ENCODE measurements around the gene CLN3.
"Not testable (repeated sequence)": the region's sequence is repeated elsewhere in the genome, so short reads cannot be mapped to it uniquely, and the experiment has no call there.

The CLN3 gene

GRCh38 chr16:28494121-28494851 is 2.4 kb upstream of the CLN3 start, which contains the start of gene APOBR:
APOBR (plus strand) TSS chr16:28494643; CDS start chr16:28494682, 39 bp downstream.
- no peak for DNase-seq

GRCh38 chr16:28492511-28492910 is 637 bp upstream of the CLN3 start:
- DNase-seq = no peak

- DNase-seq = no peak
Observed at GRCh38 chr16:28491230-28491969, 474 bp downstream of the CLN3 start.

GRCh38 chr16:28486266-28486665 is 5.6 kb downstream of the CLN3 start:
- no peak for DNase-seq

- DNase-seq = not testable (repeated sequence)
Observed at GRCh38 chr16:28483361-28483760, 8.5 kb downstream of the CLN3 start.

GRCh38 chr16:28482026-28482425 is 9.8 kb downstream of the CLN3 start:
- DNase-seq = no peak

- no peak for DNase-seq
Observed at GRCh38 chr16:28478506-28479180, 13.2 kb downstream of the CLN3 start.

- DNase-seq = no peak
Observed at GRCh38 chr16:28477311-28477920, 14.5 kb downstream of the CLN3 start.

- DNase-seq = no peak
Observed at GRCh38 chr16:28475221-28475620, 16.7 kb downstream of the CLN3 start.

- no peak for DNase-seq
Observed at GRCh38 chr16:28473714-28474265, 18.1 kb downstream of the CLN3 start.

GRCh38 chr16:28447081-28447480 is 44.8 kb downstream of the CLN3 start:
- not testable (repeated sequence) for DNase-seq

- not testable (repeated sequence) for DNase-seq
Observed at GRCh38 chr16:28446388-28446787, 45.5 kb downstream of the CLN3 start.

GRCh38 chr16:28443943-28444342 is 47.9 kb downstream of the CLN3 start:
- DNase-seq = not testable (repeated sequence)

GRCh38 chr16:28438899-28439298 is 53.0 kb downstream of the CLN3 start:
- not testable (repeated sequence) for DNase-seq

- DNase-seq = not testable (repeated sequence)
Observed at GRCh38 chr16:28435340-28435739, 56.5 kb downstream of the CLN3 start.
